HL-60 (cell line): Measurements from ENCODE around the gene CLDN6.

Experiments
- TF ChIP-seq, protein P1 (sequence below): IDR thresholded peaks from one replicate; pipeline ENCODE4 v1.5.1; 2011; ENCODE audit warnings: low read length, control low read depth, inconsistent platforms; ENCODE audit not compliant: insufficient read depth
- TF ChIP-seq, protein P2 (sequence below): IDR thresholded peaks from 2 replicates; pipeline ENCODE4 v1.6.1; 2012; ENCODE audit warnings: low read depth; ENCODE audit not compliant: insufficient replicate concordance

DNA sequence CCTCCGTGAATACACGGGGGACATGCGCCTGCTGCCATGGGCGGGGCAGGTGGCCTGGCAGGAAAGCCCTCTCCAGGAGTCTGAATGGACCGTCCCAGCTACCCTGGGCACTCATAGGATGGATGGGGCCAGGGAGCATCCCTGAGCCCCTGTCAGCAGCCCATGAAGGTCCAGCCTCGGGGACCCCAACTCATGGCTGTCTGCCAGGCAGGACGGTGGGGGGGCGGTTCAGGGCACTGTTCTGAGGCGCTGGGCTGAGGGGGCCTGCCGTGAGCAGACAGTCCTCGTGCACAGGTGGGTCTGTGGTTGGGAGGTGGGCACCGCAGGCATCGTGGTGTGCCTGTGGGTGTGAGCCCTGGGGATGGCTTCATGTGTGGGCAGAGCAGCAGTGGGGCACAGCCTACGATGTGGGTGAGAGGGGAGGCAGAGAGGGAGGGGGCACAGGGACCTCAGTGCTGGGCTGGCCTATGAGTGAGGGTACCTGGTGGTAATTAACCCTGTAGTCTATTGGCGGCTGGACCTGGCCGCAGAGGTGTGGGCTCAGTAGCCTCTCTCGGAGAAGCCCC, 31.3 kb downstream of the CLDN6 start:
- TF ChIP-seq, protein P1, sequence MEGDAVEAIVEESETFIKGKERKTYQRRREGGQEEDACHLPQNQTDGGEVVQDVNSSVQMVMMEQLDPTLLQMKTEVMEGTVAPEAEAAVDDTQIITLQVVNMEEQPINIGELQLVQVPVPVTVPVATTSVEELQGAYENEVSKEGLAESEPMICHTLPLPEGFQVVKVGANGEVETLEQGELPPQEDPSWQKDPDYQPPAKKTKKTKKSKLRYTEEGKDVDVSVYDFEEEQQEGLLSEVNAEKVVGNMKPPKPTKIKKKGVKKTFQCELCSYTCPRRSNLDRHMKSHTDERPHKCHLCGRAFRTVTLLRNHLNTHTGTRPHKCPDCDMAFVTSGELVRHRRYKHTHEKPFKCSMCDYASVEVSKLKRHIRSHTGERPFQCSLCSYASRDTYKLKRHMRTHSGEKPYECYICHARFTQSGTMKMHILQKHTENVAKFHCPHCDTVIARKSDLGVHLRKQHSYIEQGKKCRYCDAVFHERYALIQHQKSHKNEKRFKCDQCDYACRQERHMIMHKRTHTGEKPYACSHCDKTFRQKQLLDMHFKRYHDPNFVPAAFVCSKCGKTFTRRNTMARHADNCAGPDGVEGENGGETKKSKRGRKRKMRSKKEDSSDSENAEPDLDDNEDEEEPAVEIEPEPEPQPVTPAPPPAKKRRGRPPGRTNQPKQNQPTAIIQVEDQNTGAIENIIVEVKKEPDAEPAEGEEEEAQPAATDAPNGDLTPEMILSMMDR = no peak
- TF ChIP-seq, protein P2, sequence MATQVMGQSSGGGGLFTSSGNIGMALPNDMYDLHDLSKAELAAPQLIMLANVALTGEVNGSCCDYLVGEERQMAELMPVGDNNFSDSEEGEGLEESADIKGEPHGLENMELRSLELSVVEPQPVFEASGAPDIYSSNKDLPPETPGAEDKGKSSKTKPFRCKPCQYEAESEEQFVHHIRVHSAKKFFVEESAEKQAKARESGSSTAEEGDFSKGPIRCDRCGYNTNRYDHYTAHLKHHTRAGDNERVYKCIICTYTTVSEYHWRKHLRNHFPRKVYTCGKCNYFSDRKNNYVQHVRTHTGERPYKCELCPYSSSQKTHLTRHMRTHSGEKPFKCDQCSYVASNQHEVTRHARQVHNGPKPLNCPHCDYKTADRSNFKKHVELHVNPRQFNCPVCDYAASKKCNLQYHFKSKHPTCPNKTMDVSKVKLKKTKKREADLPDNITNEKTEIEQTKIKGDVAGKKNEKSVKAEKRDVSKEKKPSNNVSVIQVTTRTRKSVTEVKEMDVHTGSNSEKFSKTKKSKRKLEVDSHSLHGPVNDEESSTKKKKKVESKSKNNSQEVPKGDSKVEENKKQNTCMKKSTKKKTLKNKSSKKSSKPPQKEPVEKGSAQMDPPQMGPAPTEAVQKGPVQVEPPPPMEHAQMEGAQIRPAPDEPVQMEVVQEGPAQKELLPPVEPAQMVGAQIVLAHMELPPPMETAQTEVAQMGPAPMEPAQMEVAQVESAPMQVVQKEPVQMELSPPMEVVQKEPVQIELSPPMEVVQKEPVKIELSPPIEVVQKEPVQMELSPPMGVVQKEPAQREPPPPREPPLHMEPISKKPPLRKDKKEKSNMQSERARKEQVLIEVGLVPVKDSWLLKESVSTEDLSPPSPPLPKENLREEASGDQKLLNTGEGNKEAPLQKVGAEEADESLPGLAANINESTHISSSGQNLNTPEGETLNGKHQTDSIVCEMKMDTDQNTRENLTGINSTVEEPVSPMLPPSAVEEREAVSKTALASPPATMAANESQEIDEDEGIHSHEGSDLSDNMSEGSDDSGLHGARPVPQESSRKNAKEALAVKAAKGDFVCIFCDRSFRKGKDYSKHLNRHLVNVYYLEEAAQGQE = no peak
